Measurements from ENCODE around the gene GLB1L3.

GRCh38 chr11:134341805-134342571 is 65.8 kb downstream of the GLB1L3 start:
- TF ChIP-seq CTCF (IDR thresholded peaks at IDR 0.05), result no peak
- TF ChIP-seq POLR2A (IDR thresholded peaks at IDR 0.05), result no peak
